Measurements from ENCODE around the gene PRKCA.

The PRKCA gene

GRCh38 chr17:66494023-66494803 is 191.8 kb downstream of the PRKCA start:
- no peak for TF ChIP-seq CTCF (IDR thresholded peaks at IDR 0.05; ENCODE audit: poor library complexity, severe bottlenecking)
- H3K27me3 ChIP-seq (ENCODE audit: insufficient read depth, poor library complexity, severe bottlenecking), result no peaks in the 10 kb centered on the region
- peak overlapping the region; percentile 71 for H3K27ac ChIP-seq (ENCODE audit: poor library complexity, severe bottlenecking)
- no peak for DNase-seq (ENCODE audit: low spot score)
- no peaks in the 10 kb centered on the region for H3K9me3 ChIP-seq (ENCODE audit: severe bottlenecking)
- no peak overlapping the region for H3K4me3 ChIP-seq (ENCODE audit: severe bottlenecking)
- ATAC-seq (ENCODE audit: low read depth), result peak; percentile 100
- H3K4me1 ChIP-seq (ENCODE audit: insufficient read depth, poor library complexity, severe bottlenecking), result peaks cover 22% of the 10 kb centered on the region
- no peaks in the 10 kb centered on the region for H3K36me3 ChIP-seq (ENCODE audit: low read depth)

GRCh38 chr17:66495035-66495434 is 192.6 kb downstream of the PRKCA start:
- no peak overlapping the region for H3K27ac ChIP-seq (ENCODE audit: poor library complexity, severe bottlenecking)
- H3K27me3 ChIP-seq (ENCODE audit: insufficient read depth, poor library complexity, severe bottlenecking), result no peaks in the 10 kb centered on the region
- H3K36me3 ChIP-seq (ENCODE audit: low read depth), result no peaks in the 10 kb centered on the region
- DNase-seq (ENCODE audit: low spot score), result no peak
- no peak for TF ChIP-seq CTCF (IDR thresholded peaks at IDR 0.05; ENCODE audit: poor library complexity, severe bottlenecking)
- no peak overlapping the region for H3K4me3 ChIP-seq (ENCODE audit: severe bottlenecking)
- H3K4me1 ChIP-seq (ENCODE audit: insufficient read depth, poor library complexity, severe bottlenecking), result peaks cover 22% of the 10 kb centered on the region
- ATAC-seq (ENCODE audit: low read depth), result no peak
- no peaks in the 10 kb centered on the region for H3K9me3 ChIP-seq (ENCODE audit: severe bottlenecking)

GRCh38 chr17:66496306-66496705 is 193.9 kb downstream of the PRKCA start:
- no peak for DNase-seq (ENCODE audit: low spot score)
- Histone ChIP-seq H3K4me1 (ENCODE audit: insufficient read depth, poor library complexity, severe bottlenecking) (peaks cover 22% of the 10 kb centered on the region), H3K9me3 (ENCODE audit: severe bottlenecking) (no peaks in the 10 kb centered on the region), H3K27me3 (ENCODE audit: insufficient read depth, poor library complexity, severe bottlenecking) (no peaks in the 10 kb centered on the region), H3K4me3 (ENCODE audit: severe bottlenecking) (no peak overlapping the region), H3K27ac (ENCODE audit: poor library complexity, severe bottlenecking) (no peak overlapping the region), H3K36me3 (ENCODE audit: low read depth) (no peaks in the 10 kb centered on the region)
- ATAC-seq (ENCODE audit: low read depth), result no peak
- TF ChIP-seq CTCF (IDR thresholded peaks at IDR 0.05; ENCODE audit: poor library complexity, severe bottlenecking), result no peak

GRCh38 chr17:66498580-66498979 is 196.2 kb downstream of the PRKCA start:
- TF ChIP-seq CTCF (IDR thresholded peaks at IDR 0.05; ENCODE audit: poor library complexity, severe bottlenecking), result no peak
- Histone ChIP-seq H3K4me1 (ENCODE audit: insufficient read depth, poor library complexity, severe bottlenecking) (peaks cover 21% of the 10 kb centered on the region), H3K36me3 (ENCODE audit: low read depth) (no peaks in the 10 kb centered on the region), H3K27ac (ENCODE audit: poor library complexity, severe bottlenecking) (no peak overlapping the region), H3K9me3 (ENCODE audit: severe bottlenecking) (no peaks in the 10 kb centered on the region), H3K4me3 (ENCODE audit: severe bottlenecking) (no peak overlapping the region), H3K27me3 (ENCODE audit: insufficient read depth, poor library complexity, severe bottlenecking) (no peaks in the 10 kb centered on the region)
- ATAC-seq (ENCODE audit: low read depth) (no peak), DNase-seq (ENCODE audit: low spot score) (no peak)

- no peaks in the 10 kb centered on the region for H3K9me3 ChIP-seq (ENCODE audit: severe bottlenecking)
- no peaks in the 10 kb centered on the region for H3K27me3 ChIP-seq (ENCODE audit: insufficient read depth, poor library complexity, severe bottlenecking)
- H3K27ac ChIP-seq (ENCODE audit: poor library complexity, severe bottlenecking), result no peak overlapping the region
- DNase-seq (ENCODE audit: low spot score) (no peak), ATAC-seq (ENCODE audit: low read depth) (no peak)
- TF ChIP-seq CTCF (IDR thresholded peaks at IDR 0.05; ENCODE audit: poor library complexity, severe bottlenecking), result no peak
- no peaks in the 10 kb centered on the region for H3K36me3 ChIP-seq (ENCODE audit: low read depth)
- H3K4me1 ChIP-seq (ENCODE audit: insufficient read depth, poor library complexity, severe bottlenecking), result peaks cover 58% of the 10 kb centered on the region
- no peak overlapping the region for H3K4me3 ChIP-seq (ENCODE audit: severe bottlenecking)
Measured at GRCh38 chr17:66506641-66507040, 204.2 kb downstream of the PRKCA start.

Data from RWPE2 (cell line).